ENCODE measurements around the gene CDH23.
A peak's percentile ranks its signal among the peaks of the same experiment; 100 is the strongest.

CDH23 gene

DNA sequence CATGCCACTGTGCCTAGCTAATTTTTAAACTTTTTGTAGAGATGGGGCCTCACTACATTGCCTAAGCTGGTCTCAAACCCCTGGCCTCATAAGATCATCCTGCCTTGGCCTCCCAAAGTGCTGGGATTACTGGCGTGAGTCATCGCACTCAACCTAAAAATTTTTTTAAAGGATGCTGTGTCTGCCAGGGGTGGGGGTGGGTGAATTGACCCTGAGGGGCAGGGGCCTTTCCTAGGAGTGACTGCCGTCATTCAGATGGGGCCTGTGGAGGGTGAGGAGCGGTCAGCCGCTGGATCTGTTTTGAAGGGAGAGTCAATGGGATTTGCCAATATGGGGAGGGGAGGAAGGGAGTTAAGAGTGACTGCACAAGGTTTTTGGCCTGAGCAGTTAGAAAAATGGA lies 233.4 kb downstream of the CDH23 start:
- DNase-seq = no peak

DNA sequence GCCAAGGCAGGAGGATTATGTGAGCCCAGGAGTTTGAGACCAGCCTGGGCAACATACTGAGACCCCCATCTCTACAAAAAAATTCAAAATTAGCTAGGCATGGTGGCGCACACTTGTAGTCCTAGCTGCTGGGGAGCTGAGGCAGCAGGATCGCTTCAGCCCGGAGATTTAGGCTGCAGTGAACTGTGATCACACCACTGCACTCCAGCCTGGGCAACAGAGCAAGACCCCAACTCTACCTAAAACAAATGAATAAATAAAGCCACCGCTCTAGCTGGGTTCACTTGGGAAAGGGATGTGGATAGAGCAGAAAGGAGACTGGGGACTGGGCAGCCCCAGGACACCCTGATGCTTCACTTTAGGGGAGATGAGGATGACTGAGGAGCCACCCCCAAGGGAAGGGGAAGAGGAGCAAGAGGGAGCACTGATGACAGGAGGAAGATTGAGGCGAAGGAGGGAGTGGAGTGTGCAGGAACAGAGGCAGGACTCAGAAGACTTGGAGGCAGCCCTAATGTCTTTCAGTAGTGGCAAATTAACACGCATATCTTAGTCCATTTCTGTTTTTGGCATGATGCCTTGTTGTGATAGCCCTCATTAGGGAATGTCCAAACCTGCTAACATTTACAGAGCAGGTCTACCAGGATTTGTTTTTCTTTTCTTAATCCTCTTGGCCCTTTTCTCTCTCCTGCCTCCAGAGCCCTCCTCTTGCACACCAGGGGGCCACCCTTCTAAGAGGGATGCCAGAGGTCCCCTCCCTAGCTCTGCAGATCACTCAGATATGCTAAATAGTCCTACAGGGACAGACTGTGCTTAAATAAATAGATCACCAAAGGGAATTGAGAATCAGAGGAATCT lies 234.5 kb downstream of the CDH23 start:
- DNase-seq = no peak

DNA sequence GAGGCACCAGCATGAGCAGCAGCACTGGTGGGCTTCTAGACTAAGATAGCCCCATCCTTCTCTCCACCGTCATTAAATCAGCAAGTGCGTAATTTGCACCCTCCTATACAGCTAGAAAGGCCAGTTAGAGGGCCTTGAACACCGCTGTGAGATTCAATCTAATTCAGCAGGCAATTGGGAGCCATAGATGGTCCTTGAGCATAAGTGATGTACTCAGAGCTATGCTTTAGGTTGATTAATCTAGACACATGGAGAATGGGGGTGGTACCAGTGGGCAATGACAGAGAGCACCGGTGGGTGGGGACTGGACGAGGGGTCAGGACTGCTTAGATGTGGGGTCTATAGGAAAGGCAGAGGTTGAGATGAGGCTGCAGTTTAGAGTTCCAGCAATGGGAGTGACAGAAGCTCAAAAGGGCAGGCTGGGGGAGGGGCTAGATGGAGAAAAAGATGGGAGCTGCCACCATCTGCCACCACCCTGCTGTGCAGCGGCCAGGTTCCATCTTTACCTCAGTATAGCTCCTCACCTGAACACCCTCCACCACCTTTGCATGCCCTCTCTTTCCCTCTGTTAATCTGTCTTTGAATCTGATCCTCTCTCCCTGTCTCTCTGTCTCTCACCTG lies 235.6 kb downstream of the CDH23 start:
- no peak for DNase-seq

DNA sequence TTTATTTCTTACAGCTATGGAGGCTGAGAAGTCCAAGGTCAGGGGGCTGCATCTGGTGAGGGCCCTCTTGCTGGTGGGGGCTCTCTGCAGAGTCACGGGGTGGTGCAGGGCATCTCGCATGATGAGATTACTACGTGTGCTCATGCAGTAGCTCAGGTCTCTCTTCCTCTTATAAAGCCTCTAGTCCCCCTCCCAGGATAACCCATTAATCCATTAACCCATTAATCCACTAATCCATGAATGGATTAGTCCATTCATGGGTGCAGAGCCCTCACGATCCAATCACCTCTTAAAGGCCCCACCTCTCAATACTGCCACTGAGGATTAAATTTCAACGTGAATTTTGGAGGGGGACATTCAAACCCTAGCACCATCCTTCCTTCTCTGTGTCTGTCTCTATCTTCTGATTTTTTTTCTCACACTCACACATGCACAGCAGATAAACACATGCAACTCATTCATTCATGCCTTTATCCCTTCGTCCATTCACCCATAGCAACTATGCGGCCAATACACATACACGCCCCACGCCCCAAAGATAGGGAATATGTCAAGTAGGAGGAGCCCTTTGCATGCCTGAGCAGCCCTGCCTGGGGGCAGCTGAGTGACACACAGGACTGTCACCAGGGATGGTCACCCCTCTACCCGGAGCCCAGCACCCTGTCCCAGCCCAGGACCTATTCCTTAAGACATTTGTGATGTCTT lies 236.3 kb downstream of the CDH23 start:
- DNase-seq = no peak

DNA sequence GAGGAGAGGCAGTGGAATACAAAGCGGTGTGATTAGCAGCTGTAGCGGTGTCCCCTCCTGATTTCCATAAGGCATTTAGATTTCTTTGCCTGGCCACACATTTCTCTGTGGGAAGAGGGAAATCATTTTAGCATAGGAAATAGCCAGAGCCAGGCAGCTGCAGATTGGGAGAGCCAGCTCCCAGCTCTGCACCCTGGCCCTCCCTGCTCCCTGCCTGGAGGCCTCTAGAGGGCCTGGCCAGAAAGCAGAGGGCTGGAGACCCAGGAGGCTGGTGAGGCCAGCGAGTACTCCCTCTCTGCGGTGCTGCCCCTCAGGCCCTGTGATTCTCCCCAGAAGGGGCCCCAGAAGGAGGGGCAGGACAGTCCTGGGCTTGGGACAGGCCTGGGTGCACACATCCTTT lies 237.2 kb downstream of the CDH23 start:
- no peak for DNase-seq

DNA sequence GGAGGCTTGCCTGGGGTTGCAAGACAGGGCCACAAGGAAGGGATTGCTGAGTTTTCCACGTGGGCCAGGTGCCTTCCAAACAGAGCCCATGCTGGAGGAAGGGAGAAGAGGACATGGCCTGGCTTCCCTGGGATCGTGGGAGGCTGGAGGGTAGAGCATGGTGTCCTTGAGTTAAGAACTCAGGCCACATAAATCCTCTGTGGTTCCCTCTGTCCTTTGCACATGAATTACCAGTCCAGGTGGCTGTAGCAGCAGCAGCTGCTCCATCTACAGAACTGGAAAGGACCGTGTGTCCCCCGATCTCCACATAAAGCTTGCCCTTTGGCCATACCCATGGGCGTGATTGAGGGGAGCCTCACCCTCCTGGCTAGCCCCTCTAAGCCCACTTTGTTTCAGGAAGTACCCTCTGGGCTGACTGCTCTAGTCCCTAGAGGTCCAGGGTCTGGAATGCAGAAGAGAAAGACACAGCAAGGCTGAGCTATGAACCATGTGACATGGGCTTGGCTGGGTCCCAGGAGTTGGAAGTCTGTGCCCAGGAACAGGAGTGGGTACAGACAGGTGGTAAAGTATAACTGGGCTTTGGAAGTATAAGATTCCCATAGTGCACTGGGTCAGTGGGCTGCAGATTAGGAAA lies 237.9 kb downstream of the CDH23 start:
- DNase-seq = peak in 1 of 2 experiments; percentile 40

DNA sequence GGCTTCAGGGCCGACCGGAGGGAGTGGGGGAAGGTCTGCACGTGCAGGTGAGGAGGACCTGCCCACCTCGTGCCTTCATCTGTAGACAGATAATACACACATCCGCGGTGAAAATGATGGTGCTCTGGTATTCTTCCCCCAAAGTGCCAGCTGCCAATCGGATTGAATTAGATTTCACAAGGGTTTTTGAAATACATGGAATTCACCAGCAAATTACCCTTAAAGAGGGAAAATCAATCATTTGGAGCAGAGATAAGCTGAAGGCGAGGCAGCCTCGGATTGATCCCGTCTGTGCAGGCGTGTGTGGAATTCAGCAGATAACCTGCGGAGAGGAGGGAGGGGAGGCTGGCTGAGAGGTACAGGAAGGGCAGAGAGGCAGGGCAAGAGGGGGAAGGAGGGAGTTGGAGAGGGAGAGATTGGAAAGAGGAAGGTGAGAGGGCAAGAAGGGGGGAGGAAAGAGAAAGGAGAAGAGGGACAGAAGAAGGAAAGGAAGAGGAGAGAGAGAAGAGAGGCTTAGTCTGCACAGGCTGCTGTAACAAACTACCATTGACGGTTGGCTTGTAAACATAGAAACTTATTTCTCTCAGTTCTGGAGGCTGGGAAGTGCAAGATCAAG lies 238.6 kb downstream of the CDH23 start:
- no peak for DNase-seq

DNA sequence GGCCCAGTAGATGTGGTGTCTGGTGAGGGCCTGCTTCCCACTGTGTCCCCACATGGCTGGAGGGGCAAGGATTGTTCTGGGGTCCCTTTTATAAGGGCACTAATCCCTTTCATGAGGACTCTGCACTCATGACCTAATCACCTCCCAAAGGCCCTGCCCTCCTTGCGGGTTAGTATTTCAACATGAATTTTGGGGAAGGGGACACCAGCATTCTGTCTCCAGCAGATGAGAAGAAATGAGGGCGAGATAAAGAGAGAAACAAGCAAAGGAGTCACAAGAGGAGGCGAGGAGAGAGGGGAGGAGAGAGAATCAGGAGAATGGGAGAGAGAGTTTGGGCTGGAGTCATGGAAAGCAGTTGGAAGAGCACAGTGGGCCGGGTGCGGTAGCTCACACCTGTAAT lies 239.1 kb downstream of the CDH23 start:
- no peak for DNase-seq

DNA sequence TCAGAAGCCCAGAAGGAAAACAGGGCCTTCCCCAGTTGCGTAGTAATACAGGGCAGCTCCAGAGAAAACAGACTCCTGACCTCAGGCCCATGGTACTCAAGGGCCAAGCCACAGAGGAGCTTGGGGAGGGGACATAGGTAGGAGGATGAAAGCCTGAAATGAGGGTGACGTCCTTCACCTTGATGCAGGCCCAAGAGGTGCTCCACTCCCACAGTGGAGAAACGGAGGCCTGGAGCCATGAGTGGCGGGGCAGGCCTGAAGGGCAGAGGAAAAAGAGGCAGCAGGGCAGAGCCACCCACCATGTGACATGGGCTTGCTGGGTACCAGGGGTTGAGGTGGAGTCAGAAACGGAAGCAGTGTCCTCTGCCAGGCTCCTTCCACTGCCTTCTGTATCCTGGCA lies 239.9 kb downstream of the CDH23 start:
- no peak for DNase-seq

DNA sequence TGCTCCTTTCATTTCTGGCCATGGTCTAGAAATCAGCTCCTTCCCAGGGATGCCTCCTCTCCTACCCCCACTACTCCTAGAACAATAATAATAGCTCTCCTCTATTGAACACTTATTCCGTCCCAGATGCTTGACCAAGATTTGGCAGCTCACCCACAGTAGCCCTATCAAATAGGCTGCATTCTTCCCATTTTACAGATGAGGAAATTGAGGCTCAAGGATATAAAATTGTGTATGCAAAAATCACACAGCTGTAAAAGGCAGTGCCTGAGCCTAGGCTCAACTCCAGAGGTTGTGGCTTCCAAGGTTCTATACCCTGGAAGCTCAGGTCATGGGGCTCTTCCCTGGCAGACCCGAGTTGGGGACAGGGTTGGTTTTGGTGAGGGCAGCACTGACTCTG lies 240.6 kb downstream of the CDH23 start:
- DNase-seq = no peak

DNA sequence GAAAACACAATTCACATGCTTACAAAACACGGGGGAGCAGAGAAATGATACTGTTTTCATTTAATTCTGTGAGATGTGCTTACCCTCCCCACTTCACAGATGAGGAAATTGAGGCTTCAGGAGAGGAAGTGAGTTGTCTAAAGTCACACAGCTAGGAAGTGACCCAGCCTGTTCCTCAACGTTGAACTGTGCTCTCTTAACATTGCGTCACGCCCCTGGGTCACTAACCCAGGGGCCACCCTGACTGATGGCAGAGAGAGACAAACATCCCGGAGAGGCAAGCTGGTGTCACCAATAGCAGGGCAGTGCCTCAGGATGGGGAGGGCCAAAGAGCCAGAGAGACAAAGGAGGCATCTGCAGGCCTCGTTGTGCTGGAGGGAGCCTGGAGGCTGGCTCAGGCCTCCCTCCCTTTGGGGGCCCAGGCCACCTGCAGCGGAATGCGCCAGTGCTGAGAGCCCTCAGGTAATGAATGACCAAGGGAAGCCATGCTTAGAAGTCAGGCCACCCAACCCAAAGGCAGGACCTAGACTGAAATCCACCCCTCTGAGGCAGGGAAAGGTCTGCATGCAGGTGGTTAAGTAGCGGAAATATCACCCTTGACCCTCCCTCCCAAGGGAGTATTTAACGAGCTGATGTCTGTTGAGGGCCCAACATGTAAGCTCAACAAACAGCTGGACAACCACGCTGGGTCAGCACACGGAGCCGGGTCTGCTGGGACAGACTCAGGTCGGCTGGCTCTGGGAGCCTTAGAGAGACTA lies 241.5 kb downstream of the CDH23 start:
- no peak for DNase-seq

DNA sequence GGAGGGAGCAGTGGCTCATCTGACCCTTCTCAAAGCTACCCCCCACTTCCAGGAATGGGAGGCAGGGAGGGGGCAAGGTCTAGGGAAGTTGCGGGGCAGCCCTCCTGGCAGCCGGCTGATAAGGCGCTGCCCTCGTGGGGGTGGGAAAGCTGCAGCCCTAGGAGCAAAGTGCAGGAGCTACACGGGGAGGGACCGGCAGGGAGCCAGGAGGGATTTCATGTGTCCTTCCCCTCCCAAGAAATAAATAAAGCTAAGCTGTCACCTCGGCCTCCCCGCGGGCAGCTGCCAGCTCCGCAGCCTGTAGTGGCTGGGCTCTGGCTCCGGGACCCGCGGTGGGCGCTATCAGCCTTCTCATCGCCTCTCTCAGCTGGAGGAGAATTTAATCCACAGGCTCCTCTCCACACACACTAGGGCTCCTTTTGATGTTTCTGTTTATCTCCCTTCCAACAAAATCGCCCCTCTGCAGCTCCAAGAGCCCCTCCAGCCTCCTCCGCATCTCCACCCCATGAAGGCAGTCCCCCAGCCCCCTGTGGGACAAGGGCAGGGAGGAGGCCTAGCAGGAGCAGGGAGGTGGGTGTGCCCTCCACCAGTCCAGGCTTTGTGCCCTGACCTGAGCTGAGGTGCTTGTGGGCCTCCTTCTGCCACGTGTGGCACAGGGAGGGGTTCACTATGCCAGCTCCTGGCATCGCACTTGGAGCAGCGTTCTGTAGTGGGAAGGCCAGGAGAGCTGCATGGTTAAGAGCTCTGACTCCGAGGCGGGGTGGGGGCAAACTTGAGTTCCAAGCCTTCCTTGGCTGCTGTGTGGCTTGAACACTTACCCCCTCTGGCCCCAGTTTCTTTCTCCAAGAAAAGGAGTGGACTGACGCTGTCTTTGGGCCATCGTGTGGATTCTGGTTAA lies 242.4 kb downstream of the CDH23 start:
- DNase-seq = no peak

DNA sequence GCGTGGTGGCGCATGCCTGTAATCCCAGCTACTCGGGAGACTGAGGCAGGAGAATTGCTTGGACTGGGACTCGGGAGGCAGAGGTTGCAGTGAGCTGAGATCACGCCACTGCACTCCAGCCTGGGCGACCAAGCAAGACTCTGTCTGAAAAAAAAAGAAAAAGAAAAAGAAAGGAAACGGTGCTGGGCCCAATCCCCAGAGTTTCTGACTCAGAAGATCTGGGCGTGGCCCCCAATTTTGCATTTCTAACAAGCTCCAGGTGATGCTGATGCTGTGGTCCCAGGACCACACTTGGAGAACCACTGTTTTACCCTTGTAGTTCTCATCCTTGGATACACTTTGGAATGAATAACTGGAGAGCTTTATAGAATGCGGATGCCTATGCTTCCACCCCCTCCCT lies 243.9 kb downstream of the CDH23 start:
- DNase-seq = no peak

DNA sequence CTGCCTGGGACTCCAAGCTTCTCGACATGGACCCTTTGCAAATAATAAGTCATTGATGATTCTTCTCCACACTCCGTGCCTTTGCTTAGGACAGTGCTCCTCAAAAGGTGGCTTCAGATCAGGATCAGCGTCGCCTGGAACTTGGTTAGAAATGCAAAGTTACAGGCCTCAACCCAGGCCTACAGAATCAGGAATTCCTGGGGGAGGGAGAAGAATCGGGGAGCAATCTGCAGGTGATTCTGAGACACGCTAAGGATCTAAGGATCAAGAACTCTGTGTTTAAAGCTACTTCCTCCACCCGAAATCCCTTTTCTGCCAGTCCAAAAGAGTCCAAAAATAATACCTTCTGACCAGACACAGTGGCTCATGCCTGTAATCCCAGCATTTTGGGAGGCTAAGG lies 244.7 kb downstream of the CDH23 start:
- DNase-seq = no peak

DNA sequence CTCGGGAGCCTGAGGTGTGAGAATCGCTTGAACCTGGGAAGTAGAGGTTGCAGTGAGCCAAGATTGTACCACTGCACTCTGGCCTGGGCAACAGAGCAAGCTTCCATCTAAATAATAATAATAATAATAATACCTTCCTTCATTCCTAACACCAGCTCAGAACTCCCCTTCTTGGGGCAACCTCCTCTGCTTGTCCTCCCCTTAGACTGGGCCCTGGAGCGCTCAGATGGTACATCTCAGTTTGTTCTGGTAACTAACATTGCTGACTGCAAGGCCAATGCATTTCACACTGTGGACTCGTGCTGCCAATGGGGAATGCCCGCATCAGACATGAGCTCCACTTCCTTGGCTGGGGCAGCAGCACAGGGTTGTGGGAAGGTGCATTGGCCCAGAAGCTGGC lies 245.3 kb downstream of the CDH23 start:
- no peak for DNase-seq

DNA sequence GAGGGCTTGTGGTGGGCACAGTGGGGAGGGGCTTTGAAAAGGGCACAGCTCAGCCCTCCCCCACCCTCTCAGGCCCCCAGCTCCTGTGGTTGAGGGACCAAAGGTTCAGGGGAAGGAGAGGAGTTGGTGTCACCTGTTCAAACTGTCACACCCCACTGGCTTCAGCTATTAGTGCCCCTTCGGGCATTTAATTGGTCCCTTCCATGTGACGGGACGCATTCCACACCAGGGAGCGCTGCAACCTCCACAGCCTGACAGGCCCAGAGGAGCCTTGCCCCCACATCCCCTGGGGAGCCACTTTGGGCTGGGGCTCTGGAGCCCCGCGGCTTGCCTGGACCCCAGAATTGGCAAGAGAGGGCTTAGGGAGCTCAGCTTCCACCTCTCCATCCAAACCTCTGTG lies 247.2 kb downstream of the CDH23 start:
- no peak for DNase-seq

DNA sequence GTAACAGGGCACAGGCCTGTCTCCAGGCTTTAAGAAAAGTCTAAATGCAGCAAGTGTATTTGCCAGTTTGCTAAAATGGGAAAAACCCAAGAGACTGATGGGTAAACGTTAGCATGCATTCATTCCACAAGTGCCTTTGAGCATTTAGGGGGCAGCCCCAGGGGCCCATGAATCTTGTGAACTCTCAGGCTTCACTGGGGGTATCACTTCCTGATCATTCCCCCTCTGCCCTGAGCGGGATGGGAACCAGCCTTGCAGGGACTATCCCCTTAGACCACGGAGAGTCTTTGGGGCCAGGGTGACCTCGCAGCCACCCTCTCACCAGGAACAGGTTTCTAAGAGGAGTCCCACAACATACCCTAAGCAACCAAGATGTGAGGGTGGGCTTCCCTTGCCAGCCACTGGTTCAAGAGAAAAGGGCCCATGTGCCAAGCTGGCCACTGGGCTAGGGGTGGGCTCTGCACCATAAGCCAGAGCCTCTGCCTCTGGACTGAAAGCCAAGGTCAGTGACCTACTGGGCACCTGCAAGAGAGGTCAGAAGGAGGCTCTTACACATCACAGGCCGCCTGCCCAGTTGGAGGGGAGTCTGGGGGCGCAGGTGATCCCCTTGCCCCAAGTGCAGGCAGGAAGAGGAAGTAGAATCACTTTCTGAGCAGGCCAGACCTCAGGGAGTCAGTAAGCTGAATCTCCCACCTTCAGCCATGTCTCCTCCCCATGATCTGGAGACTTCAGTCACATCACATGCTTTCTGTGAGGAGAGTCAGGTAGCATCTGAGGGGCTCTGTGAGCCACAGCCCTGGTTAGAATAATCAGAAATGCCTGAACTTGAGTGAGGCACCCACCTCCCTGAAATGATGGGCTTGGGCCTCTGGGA lies 247.8 kb downstream of the CDH23 start:
- DNase-seq = no peak

DNA sequence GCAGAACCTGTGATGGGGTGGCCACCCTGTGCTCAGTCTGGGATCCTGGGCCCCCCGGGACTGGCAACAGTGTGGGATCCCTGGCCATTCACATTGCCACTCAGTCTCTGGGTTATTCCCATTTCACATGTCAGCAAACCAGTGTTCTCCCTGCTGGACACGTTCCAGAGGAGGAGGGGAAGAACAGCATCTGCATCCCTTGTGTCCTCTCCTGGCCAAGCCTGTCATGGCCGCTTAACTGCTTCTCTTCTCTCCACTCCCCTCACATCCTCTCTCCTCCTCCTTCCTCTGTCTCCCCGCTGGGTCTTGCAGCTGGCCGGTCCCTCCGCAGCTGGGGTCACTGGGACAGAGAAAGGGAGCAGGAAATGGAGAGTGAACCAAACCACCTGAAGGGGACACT lies 248.5 kb downstream of the CDH23 start:
- DNase-seq = no peak

DNA sequence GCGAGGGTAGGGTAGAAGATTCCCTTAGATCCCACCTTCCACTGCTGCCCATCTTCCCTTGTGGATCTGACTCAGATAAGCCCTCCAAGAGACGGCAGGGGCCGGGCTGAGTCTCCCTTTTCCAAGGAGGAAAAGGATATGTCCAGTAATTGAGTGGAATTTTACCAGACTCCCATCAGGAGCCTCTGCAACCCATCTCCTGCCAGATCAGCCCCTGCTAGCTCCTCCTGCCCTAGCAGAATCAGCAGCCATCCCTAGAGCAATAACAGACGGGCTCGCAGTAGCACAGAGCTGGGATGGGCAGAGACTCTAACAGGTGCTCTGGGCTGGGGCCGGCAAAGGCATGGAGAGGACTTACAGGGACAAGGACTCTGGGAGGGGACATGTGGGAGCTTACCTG lies 249.3 kb downstream of the CDH23 start:
- peak in 1 of 2 experiments; percentile 11 for DNase-seq

Data from cerebellar nuclear complex (tissue), 1 donor.